Stimulated activated naive CD8-positive, alpha-beta T cell treated with anti-CD3 and anti-CD28 coated beads, Interleukin-15, amount 100 ng/mL, for 72 hours (primary cell): Measurements from ENCODE around the gene CACNG4.

Source experiments
- ATAC-seq: fragments of 150-1000 bp; cut with Tn5 transposase; 2 replicates; pipeline ENCODE4 v1.10.0; 2021; ENCODE audit warnings: mild to moderate bottlenecking, moderate library complexity
- DNase-seq, 2 donors: peaks; one replicate each; pipeline ENCODE4 v3.0.0; 2021 to 2022
- H3K27ac Mint-ChIP-seq, 2 donors: one replicate each; pipeline ENCODE4 v1.8.0; 2022; ENCODE audit warnings: mild to moderate bottlenecking in 2 of 2, mixed read lengths in 2 of 2, moderate library complexity in 2 of 2
- H3K27me3 Mint-ChIP-seq: one replicate; pipeline ENCODE4 v1.8.0; 2022; ENCODE audit warnings: mixed read lengths
- H3K4me1 Mint-ChIP-seq: one replicate; pipeline ENCODE4 v1.8.0; 2022; ENCODE audit warnings: mild to moderate bottlenecking, mixed read lengths
- H3K4me3 Mint-ChIP-seq, 2 donors: one replicate each; pipeline ENCODE4 v1.8.0; 2022; ENCODE audit warnings: mild to moderate bottlenecking in 2 of 2, mixed read lengths in 2 of 2, moderate library complexity in 1 of 2
- H3K9me3 Mint-ChIP-seq, 2 donors: one replicate each; pipeline ENCODE4 v1.8.0; 2022; ENCODE audit warnings: mixed read lengths in 2 of 2

The CACNG4 gene

GRCh38 chr17:67004181-67004580 lies 39.7 kb downstream of the CACNG4 start:
- ATAC-seq (no peak), DNase-seq (no peak)
- H3K4me1 Mint-ChIP-seq: no peaks in the 10 kb centered on the region
- H3K27me3 Mint-ChIP-seq: peaks cover 31% of the 10 kb centered on the region
- no peak overlapping the region for H3K27ac Mint-ChIP-seq
- H3K4me3 Mint-ChIP-seq: no peak overlapping the region
- peaks cover 0 to 16% of the 10 kb centered on the region in 2 donors for H3K9me3 Mint-ChIP-seq

GRCh38 chr17:67007266-67007665 lies 42.8 kb downstream of the CACNG4 start:
- DNase-seq (no peak), ATAC-seq (no peak)
- peaks cover 36% of the 10 kb centered on the region for H3K27me3 Mint-ChIP-seq
- H3K9me3 Mint-ChIP-seq: no peaks in the 10 kb centered on the region
- H3K4me1 Mint-ChIP-seq: no peaks in the 10 kb centered on the region
- H3K27ac Mint-ChIP-seq: no peak overlapping the region
- no peak overlapping the region for H3K4me3 Mint-ChIP-seq

GRCh38 chr17:67008101-67008500 lies 43.6 kb downstream of the CACNG4 start:
- Mint-ChIP-seq H3K4me1 (no peaks in the 10 kb centered on the region), H3K27me3 (peaks cover 36% of the 10 kb centered on the region), H3K4me3 (no peak overlapping the region), H3K27ac (peak overlapping the region in 1 of 2 donors; percentile 22), H3K9me3 (no peaks in the 10 kb centered on the region)
- no peak for ATAC-seq
- no peak for DNase-seq

GRCh38 chr17:67011527-67012175 lies 47.1 kb downstream of the CACNG4 start:
- no peak for DNase-seq
- ATAC-seq: no peak
- Mint-ChIP-seq H3K4me3 (no peak overlapping the region), H3K9me3 (no peaks in the 10 kb centered on the region), H3K4me1 (no peaks in the 10 kb centered on the region), H3K27ac (peak overlapping the region in 1 of 2 donors; percentile 5), H3K27me3 (peaks cover 24% of the 10 kb centered on the region)

- Mint-ChIP-seq H3K27ac (no peak overlapping the region), H3K4me3 (no peak overlapping the region), H3K4me1 (no peaks in the 10 kb centered on the region), H3K27me3 (peaks cover 36% of the 10 kb centered on the region), H3K9me3 (no peaks in the 10 kb centered on the region)
- DNase-seq (no peak), ATAC-seq (no peak)
Measured at GRCh38 chr17:67013891-67014290, 49.4 kb downstream of the CACNG4 start.

GRCh38 chr17:67015001-67015400 lies 50.5 kb downstream of the CACNG4 start:
- Mint-ChIP-seq H3K27me3 (peaks cover 36% of the 10 kb centered on the region), H3K4me3 (no peak overlapping the region), H3K9me3 (no peaks in the 10 kb centered on the region), H3K27ac (no peak overlapping the region), H3K4me1 (no peaks in the 10 kb centered on the region)
- DNase-seq (no peak), ATAC-seq (no peak)

- Mint-ChIP-seq H3K27ac (no peak overlapping the region), H3K27me3 (peaks cover 36% of the 10 kb centered on the region), H3K4me1 (no peaks in the 10 kb centered on the region), H3K9me3 (no peaks in the 10 kb centered on the region), H3K4me3 (no peak overlapping the region)
- no peak for ATAC-seq
- DNase-seq: no peak
Measured at GRCh38 chr17:67016039-67016762, 51.7 kb downstream of the CACNG4 start.

- Mint-ChIP-seq H3K4me3 (no peak overlapping the region), H3K4me1 (no peaks in the 10 kb centered on the region), H3K27ac (no peak overlapping the region), H3K9me3 (no peaks in the 10 kb centered on the region), H3K27me3 (peaks cover 23% of the 10 kb centered on the region)
- DNase-seq (no peak), ATAC-seq (no peak)
Measured at GRCh38 chr17:67017910-67018309, 53.4 kb downstream of the CACNG4 start.

GRCh38 chr17:67018471-67019434 lies 54.2 kb downstream of the CACNG4 start:
- Mint-ChIP-seq H3K27ac (peak overlapping the region in 1 of 2 donors; percentile 31), H3K4me3 (no peak overlapping the region), H3K27me3 (peaks cover 18% of the 10 kb centered on the region), H3K4me1 (no peaks in the 10 kb centered on the region), H3K9me3 (no peaks in the 10 kb centered on the region)
- DNase-seq: no peak
- ATAC-seq: no peak

GRCh38 chr17:67019809-67020208 lies 55.3 kb downstream of the CACNG4 start:
- ATAC-seq (no peak), DNase-seq (no peak)
- Mint-ChIP-seq H3K4me1 (no peaks in the 10 kb centered on the region), H3K4me3 (no peak overlapping the region), H3K27me3 (peaks cover 11% of the 10 kb centered on the region), H3K9me3 (no peaks in the 10 kb centered on the region), H3K27ac (no peak overlapping the region)

- ATAC-seq (no peak), DNase-seq (no peak)
- H3K9me3 Mint-ChIP-seq: no peaks in the 10 kb centered on the region
- no peak overlapping the region for H3K4me3 Mint-ChIP-seq
- no peaks in the 10 kb centered on the region for H3K4me1 Mint-ChIP-seq
- H3K27ac Mint-ChIP-seq: no peak overlapping the region
- H3K27me3 Mint-ChIP-seq: peaks cover 11% of the 10 kb centered on the region
Measured at GRCh38 chr17:67020293-67020766, 55.8 kb downstream of the CACNG4 start.

GRCh38 chr17:67021196-67021595 lies 56.7 kb downstream of the CACNG4 start:
- Mint-ChIP-seq H3K4me1 (no peaks in the 10 kb centered on the region), H3K4me3 (no peak overlapping the region), H3K27me3 (peaks cover 11% of the 10 kb centered on the region), H3K27ac (no peak overlapping the region), H3K9me3 (no peaks in the 10 kb centered on the region)
- DNase-seq: no peak
- ATAC-seq: no peak

- Mint-ChIP-seq H3K9me3 (no peaks in the 10 kb centered on the region), H3K27me3 (peaks cover 11% of the 10 kb centered on the region), H3K27ac (peak overlapping the region in 1 of 2 donors; percentile 21), H3K4me1 (no peaks in the 10 kb centered on the region), H3K4me3 (no peak overlapping the region)
- ATAC-seq (no peak), DNase-seq (no peak)
Measured at GRCh38 chr17:67021743-67022450, 57.4 kb downstream of the CACNG4 start.

GRCh38 chr17:67022451-67022810 lies 57.9 kb downstream of the CACNG4 start:
- no peak for ATAC-seq
- no peak overlapping the region for H3K27ac Mint-ChIP-seq
- no peak for DNase-seq
- H3K4me3 Mint-ChIP-seq: no peak overlapping the region
- H3K4me1 Mint-ChIP-seq: no peaks in the 10 kb centered on the region
- H3K9me3 Mint-ChIP-seq: no peaks in the 10 kb centered on the region
- H3K27me3 Mint-ChIP-seq: peaks cover 6% of the 10 kb centered on the region

GRCh38 chr17:67024736-67025135 lies 60.2 kb downstream of the CACNG4 start:
- DNase-seq (no peak), ATAC-seq (no peak)
- Mint-ChIP-seq H3K9me3 (no peaks in the 10 kb centered on the region), H3K4me1 (no peaks in the 10 kb centered on the region), H3K27ac (peak overlapping the region in 1 of 2 donors; percentile 26), H3K27me3 (no peaks in the 10 kb centered on the region), H3K4me3 (no peak overlapping the region)
